ENCODE measurements around the gene NUDT14. TPM values are rescaled to one million over a fixed set of nuclear protein-coding genes. Genes with fewer than 3 reads are reported as not detected.

The NUDT14 gene
- total RNA-seq, 1 donor from 2014 or later = 68.4 TPM

DNA sequence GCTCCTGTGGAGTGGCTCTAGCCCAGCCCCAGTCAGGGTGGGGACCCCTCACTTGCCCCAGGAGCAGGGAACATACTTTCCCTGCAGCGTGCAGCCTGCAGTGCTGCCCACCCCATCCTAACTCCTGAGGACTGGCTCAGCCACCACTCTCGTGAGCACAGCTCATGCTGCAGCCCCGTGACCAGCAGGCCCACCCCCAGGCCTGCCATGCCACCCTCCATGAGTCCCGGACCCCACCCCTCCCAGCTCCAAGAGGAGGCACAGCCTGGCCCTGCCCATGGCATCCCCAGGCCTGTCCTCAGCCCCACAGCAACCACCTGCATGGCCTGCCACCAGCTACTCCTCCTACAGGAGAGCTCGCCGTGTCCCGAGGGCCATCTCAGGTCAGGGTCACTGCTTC lies 8.6 kb downstream of the NUDT14 start:
- TF ChIP-seq, protein P1, sequence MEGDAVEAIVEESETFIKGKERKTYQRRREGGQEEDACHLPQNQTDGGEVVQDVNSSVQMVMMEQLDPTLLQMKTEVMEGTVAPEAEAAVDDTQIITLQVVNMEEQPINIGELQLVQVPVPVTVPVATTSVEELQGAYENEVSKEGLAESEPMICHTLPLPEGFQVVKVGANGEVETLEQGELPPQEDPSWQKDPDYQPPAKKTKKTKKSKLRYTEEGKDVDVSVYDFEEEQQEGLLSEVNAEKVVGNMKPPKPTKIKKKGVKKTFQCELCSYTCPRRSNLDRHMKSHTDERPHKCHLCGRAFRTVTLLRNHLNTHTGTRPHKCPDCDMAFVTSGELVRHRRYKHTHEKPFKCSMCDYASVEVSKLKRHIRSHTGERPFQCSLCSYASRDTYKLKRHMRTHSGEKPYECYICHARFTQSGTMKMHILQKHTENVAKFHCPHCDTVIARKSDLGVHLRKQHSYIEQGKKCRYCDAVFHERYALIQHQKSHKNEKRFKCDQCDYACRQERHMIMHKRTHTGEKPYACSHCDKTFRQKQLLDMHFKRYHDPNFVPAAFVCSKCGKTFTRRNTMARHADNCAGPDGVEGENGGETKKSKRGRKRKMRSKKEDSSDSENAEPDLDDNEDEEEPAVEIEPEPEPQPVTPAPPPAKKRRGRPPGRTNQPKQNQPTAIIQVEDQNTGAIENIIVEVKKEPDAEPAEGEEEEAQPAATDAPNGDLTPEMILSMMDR (IDR thresholded peaks at IDR 0.05; ENCODE audit: unreplicated experiment) = no peak
- no peaks in the 10 kb centered on the region for H3K36me3 Mint-ChIP-seq
- no peak for DNase-seq (ENCODE audit: low spot score in 2 of 2, unreplicated experiment in 2 of 2)
- H3K4me3 Mint-ChIP-seq = no peak overlapping the region
- peaks cover 11% of the 10 kb centered on the region for H3K4me1 Mint-ChIP-seq
- H3K27ac Mint-ChIP-seq = no peak overlapping the region
- H3K9me3 Mint-ChIP-seq = no peaks in the 10 kb centered on the region
- peaks cover 16% of the 10 kb centered on the region for H3K27me3 Mint-ChIP-seq (ENCODE audit: low read depth)

- H3K27ac Mint-ChIP-seq = no peak overlapping the region
- H3K27me3 Mint-ChIP-seq (ENCODE audit: low read depth) = peaks cover 23% of the 10 kb centered on the region
- no peaks in the 10 kb centered on the region for H3K36me3 Mint-ChIP-seq
- H3K9me3 Mint-ChIP-seq = no peaks in the 10 kb centered on the region
- H3K4me3 Mint-ChIP-seq = no peak overlapping the region
- TF ChIP-seq, protein P1 (IDR thresholded peaks at IDR 0.05; ENCODE audit: unreplicated experiment) = no peak
- H3K4me1 Mint-ChIP-seq = peaks cover 18% of the 10 kb centered on the region
- DNase-seq (ENCODE audit: low spot score in 2 of 2, unreplicated experiment in 2 of 2) = no peak
Observed at GRCh38 chr14:105171004-105171673, 10.0 kb downstream of the NUDT14 start.

- no peaks in the 10 kb centered on the region for H3K36me3 Mint-ChIP-seq
- H3K27me3 Mint-ChIP-seq (ENCODE audit: low read depth) = peaks cover 26% of the 10 kb centered on the region
- peak overlapping the region; percentile 67 for H3K4me3 Mint-ChIP-seq
- H3K27ac Mint-ChIP-seq = no peak overlapping the region
- TF ChIP-seq, protein P1 (IDR thresholded peaks at IDR 0.05; ENCODE audit: unreplicated experiment) = no peak
- no peaks in the 10 kb centered on the region for H3K9me3 Mint-ChIP-seq
- no peak for DNase-seq (ENCODE audit: low spot score in 2 of 2, unreplicated experiment in 2 of 2)
- peaks cover 26% of the 10 kb centered on the region for H3K4me1 Mint-ChIP-seq
Observed at GRCh38 chr14:105169776-105170655, 11.1 kb downstream of the NUDT14 start.

DNA sequence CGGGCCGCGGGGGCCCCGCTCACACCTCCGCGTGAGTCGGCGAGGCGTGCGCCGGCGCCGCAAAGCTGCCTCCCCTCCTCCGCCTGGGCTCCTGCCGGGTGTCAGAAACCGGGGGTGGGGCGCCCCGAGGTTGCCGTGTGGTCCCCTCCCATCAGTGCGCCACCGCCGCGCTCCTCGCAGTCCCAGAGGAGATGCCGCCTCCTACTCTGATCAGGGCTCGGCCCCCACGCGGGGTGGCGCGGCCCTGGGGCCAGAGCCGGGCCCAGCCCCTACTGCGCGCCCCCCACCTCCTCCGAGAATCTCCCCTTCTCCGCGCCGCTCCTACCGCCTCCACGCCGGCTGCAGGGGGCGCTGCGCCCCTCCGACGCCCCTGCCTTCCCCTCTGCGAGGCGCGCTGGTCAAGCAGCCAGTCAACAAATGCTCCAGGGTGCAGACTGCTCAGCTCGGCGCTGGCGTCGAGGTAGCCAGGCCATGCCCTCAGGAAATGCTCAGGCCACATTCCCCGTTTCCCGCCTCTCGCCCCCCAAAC lies 12.1 kb downstream of the NUDT14 start:
- Mint-ChIP-seq H3K27me3 (ENCODE audit: low read depth) (peaks cover 28% of the 10 kb centered on the region), H3K36me3 (no peaks in the 10 kb centered on the region), H3K4me3 (peak overlapping the region; percentile 62), H3K27ac (no peak overlapping the region), H3K9me3 (no peaks in the 10 kb centered on the region), H3K4me1 (peaks cover 26% of the 10 kb centered on the region)
- TF ChIP-seq, protein P1 (IDR thresholded peaks at IDR 0.05; ENCODE audit: unreplicated experiment) = peak; percentile 48
- DNase-seq (ENCODE audit: low spot score in 2 of 2, unreplicated experiment in 2 of 2) = peak in 1 of 2 experiments; percentile 58

DNA sequence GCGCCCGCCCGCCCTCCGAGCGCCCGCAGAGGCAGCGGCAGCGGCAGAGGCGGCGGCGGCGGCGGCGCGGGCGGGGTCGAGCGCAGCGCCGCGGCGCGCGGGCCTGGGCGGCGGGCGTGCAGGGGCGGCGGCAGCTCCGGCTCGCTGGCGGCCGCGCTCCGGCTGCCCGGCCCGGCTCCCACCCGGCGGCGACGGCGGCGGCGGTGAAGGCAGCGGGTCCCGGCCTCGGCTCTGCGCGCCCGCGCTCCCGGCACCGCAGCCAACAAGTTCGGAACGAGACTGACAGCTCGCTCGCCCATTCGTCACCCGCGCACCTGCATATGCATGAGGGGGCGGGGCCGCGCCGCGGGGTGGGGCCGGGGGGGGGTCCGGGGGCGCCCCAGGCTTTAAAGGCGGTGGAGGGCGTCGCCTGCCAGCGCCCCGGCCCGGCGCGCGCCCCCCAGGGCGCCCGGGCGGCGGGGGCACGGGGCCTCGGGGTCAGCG lies 12.6 kb downstream of the NUDT14 start, which contains the start of gene JAG2:
Gene JAG2, minus strand, starts transcription at position 281 of the 483 bp plus-strand sequence. CDS start 356 bp downstream, outside the sequence.
- Mint-ChIP-seq H3K9me3 (no peaks in the 10 kb centered on the region), H3K4me1 (peaks cover 26% of the 10 kb centered on the region), H3K27ac (no peak within 1 kb of the TSS), H3K36me3 (no peaks in the 10 kb centered on the region), H3K27me3 (ENCODE audit: low read depth) (peaks cover 28% of the 10 kb centered on the region), H3K4me3 (peak within 1 kb of the TSS; percentile 67)
- no peak for DNase-seq (ENCODE audit: low spot score in 2 of 2, unreplicated experiment in 2 of 2)
- TF ChIP-seq, protein P1 (IDR thresholded peaks at IDR 0.05; ENCODE audit: unreplicated experiment) = no peak
